GM12878 (cell line): ENCODE measurements around the gene FOXL1.

Experiments used
- CBX5 ChIP-seq: sonication (generic); IDR thresholded peaks from 2 replicates; pipeline ENCODE4 v1.6.1; 2016; ENCODE audit warnings: low read depth, moderate library complexity, mild to moderate bottlenecking, inconsistent platforms
- CHD4 ChIP-seq: fragments of 200-600 bp; sonication (generic); IDR thresholded peaks from 2 replicates; pipeline ENCODE4 v1.6.1; 2016; ENCODE audit warnings: mild to moderate bottlenecking
- JUND ChIP-seq: IDR thresholded peaks from 2 replicates; pipeline ENCODE4 v1.6.1; 2012; ENCODE audit warnings: low read depth, mild to moderate bottlenecking, low read length, improper control_type of control experiment, moderate library complexity
- RELA ChIP-seq: fragments of 450-650 bp; IDR thresholded peaks from 2 replicates; pipeline ENCODE4 v1.8.0; 2014; ENCODE audit warnings: borderline replicate concordance; ENCODE audit not compliant: partially characterized antibody
- TF ChIP-seq, protein P1 (sequence below): fragments of 150-350 bp; IDR thresholded peaks from 2 replicates; pipeline ENCODE4 v1.6.1; 2016; ENCODE audit warnings: low read depth, low read length
- TF ChIP-seq, protein P2 (sequence below), 3 experiments: IDR thresholded peaks in 2 of 3; conservative IDR thresholded peaks in 1 of 3; 2 replicates each; pipeline ENCODE4 v1.5.1; 2011; ENCODE audit warnings: low read depth in 3 of 3, low read length in 3 of 3, mild to moderate bottlenecking in 3 of 3, control low read depth in 2 of 3, moderate library complexity in 2 of 3, inconsistent platforms in 1 of 3, mixed read lengths in 1 of 3; ENCODE audit not compliant: control insufficient read depth in 2 of 3, insufficient read depth in 1 of 3; ENCODE audit errors: extremely low read depth in 1 of 3

DNA sequence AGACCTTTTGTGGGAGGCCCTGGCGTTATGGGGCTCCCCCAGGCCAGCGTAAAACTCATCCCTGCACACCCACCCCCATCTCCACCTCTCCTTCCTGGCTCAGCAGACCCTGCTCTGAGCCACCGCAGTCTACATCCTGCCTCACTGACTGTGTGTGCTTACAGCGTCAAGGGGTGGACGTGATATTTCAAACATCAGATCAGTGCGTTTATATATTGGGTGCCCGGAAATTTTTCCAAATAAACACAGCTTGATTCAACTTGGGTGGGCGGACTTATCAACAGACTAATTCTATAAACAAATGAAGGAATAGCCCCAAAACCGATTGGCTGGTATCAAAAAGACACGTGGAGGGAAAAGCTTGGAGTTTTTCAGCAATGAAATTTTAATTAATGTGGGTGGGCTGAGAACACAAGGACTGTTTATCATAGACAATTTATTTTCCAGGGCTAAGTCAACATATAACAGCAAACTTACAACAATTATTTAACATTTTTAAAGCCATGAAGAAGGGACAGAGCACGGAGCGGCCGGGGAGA is at the start of gene FOXL1:
- TF ChIP-seq, protein P1, sequence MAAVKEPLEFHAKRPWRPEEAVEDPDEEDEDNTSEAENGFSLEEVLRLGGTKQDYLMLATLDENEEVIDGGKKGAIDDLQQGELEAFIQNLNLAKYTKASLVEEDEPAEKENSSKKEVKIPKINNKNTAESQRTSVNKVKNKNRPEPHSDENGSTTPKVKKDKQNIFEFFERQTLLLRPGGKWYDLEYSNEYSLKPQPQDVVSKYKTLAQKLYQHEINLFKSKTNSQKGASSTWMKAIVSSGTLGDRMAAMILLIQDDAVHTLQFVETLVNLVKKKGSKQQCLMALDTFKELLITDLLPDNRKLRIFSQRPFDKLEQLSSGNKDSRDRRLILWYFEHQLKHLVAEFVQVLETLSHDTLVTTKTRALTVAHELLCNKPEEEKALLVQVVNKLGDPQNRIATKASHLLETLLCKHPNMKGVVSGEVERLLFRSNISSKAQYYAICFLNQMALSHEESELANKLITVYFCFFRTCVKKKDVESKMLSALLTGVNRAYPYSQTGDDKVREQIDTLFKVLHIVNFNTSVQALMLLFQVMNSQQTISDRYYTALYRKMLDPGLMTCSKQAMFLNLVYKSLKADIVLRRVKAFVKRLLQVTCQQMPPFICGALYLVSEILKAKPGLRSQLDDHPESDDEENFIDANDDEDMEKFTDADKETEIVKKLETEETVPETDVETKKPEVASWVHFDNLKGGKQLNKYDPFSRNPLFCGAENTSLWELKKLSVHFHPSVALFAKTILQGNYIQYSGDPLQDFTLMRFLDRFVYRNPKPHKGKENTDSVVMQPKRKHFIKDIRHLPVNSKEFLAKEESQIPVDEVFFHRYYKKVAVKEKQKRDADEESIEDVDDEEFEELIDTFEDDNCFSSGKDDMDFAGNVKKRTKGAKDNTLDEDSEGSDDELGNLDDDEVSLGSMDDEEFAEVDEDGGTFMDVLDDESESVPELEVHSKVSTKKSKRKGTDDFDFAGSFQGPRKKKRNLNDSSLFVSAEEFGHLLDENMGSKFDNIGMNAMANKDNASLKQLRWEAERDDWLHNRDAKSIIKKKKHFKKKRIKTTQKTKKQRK: no peak
- TF ChIP-seq CHD4 (no peak), RELA (no peak), CBX5 (no peak), JUND (no peak)
- TF ChIP-seq, protein P2, sequence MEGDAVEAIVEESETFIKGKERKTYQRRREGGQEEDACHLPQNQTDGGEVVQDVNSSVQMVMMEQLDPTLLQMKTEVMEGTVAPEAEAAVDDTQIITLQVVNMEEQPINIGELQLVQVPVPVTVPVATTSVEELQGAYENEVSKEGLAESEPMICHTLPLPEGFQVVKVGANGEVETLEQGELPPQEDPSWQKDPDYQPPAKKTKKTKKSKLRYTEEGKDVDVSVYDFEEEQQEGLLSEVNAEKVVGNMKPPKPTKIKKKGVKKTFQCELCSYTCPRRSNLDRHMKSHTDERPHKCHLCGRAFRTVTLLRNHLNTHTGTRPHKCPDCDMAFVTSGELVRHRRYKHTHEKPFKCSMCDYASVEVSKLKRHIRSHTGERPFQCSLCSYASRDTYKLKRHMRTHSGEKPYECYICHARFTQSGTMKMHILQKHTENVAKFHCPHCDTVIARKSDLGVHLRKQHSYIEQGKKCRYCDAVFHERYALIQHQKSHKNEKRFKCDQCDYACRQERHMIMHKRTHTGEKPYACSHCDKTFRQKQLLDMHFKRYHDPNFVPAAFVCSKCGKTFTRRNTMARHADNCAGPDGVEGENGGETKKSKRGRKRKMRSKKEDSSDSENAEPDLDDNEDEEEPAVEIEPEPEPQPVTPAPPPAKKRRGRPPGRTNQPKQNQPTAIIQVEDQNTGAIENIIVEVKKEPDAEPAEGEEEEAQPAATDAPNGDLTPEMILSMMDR (IDR thresholded peaks at IDR 0.05 in 2 of 3, conservative IDR thresholded peaks at IDR 0.05 in 1 of 3; ENCODE audit: control insufficient read depth in 2 of 3, extremely low read depth in 1 of 3, insufficient read depth in 1 of 3, low read depth in 3 of 3, low read length in 3 of 3): no peak
